Measurements from ENCODE around the gene ACAT2.

Gene ACAT2

GRCh38 chr6:159778131-159778530 is 16.3 kb downstream of the ACAT2 start:
- ChIA-PET CTCF (no interaction called here), POLR2A (ENCODE audit: low non-redundant PET) (no interaction called here)
- TF ChIP-seq CTCF (conservative IDR thresholded peaks at IDR 0.05; ENCODE audit: low read depth), result no peak
- no peak overlapping the region for H3K27ac ChIP-seq
- DNase-seq (ENCODE audit: low spot score), result no peak

GRCh38 chr6:159778542-159779103 is 16.8 kb downstream of the ACAT2 start:
- H3K27ac ChIP-seq, result no peak overlapping the region
- CTCF ChIA-PET, result no interaction called here
- no peak for DNase-seq (ENCODE audit: low spot score)
- POLR2A ChIA-PET (ENCODE audit: low non-redundant PET), result no interaction called here
- TF ChIP-seq CTCF (conservative IDR thresholded peaks at IDR 0.05; ENCODE audit: low read depth), result no peak

GRCh38 chr6:159788276-159788675 is 26.4 kb downstream of the ACAT2 start:
- peak overlapping the region; percentile 95 for H3K27ac ChIP-seq
- no peak for DNase-seq (ENCODE audit: low spot score)
- no peak for TF ChIP-seq CTCF (conservative IDR thresholded peaks at IDR 0.05; ENCODE audit: low read depth)
- ChIA-PET POLR2A (ENCODE audit: low non-redundant PET) (interaction anchor here (1.6 kb wide), 1 partner anchor 26 kb away, joined by 5 read pairs; the partner anchor contains the start of gene ACAT2), CTCF (interaction anchor here (0.6 kb wide), 1 partner anchor 26 kb away, joined by 4 read pairs; the partner anchor contains the start of gene ACAT2)

GRCh38 chr6:159788753-159789376 is 27.0 kb downstream of the ACAT2 start:
- ChIA-PET POLR2A (ENCODE audit: low non-redundant PET) (interaction anchor here (1.5 to 1.6 kb wide), 2 partner anchors 27 to 62 kb away, joined by 5 to 8 read pairs; partner anchors contain the start of genes ACAT2 and WTAP), CTCF (interaction anchor here (0.6 kb wide), 1 partner anchor 27 kb away, joined by 4 read pairs; the partner anchor contains the start of gene ACAT2)
- peak overlapping the region; percentile 95 for H3K27ac ChIP-seq
- TF ChIP-seq CTCF (conservative IDR thresholded peaks at IDR 0.05; ENCODE audit: low read depth), result no peak
- peak; percentile 46 for DNase-seq (ENCODE audit: low spot score)

- DNase-seq (ENCODE audit: low spot score), result peak; percentile 97
- no peak for TF ChIP-seq CTCF (conservative IDR thresholded peaks at IDR 0.05; ENCODE audit: low read depth)
- peak within 1 kb of the TSS; percentile 95 for H3K27ac ChIP-seq
- ChIA-PET CTCF (no interaction called here), POLR2A (ENCODE audit: low non-redundant PET) (interaction anchor here (0.7 to 1.6 kb wide), 4 partner anchors 10 to 63 kb away, joined by 3 to 9 read pairs (median 6); partner anchors contain the start of genes ACAT2, PNLDC1 and WTAP)
These were observed 27.7 kb downstream of the ACAT2 start, which contains the start of gene TCP1 for GRCh38 chr6:159789377-159790148. TSS of gene TCP1 (minus strand) at chr6:159789602. CDS start at chr6:159789468, 134 bp downstream.

All from RWPE1 (cell line).